Endothelial cell of umbilical vein (primary cell): ENCODE data around the gene OST4. TPM values are rescaled to one million over a fixed set of nuclear protein-coding genes. Genes with fewer than 3 reads are reported as not detected.

Experiments
- BruUV-seq: library from RNA; stranded (reverse); fragments of 400-500 nt; replicated peaks from 2 replicates; lab custom pipeline; 2021; lab: Mats Ljungman, UMichigan
- CTCF ChIA-PET: fragments of 300-600, 350-600 bp; sonication (Branson Sonifier 250); formaldehyde crosslinking; loops from one replicate; lab custom pipeline; 2021; ENCODE audit warnings: antibody characterized with exemption, inconsistent platforms; lab: Charles Lee
- POLR2A ChIA-PET: fragments of 300-600, 350-600 bp; sonication (Branson Sonifier 250); formaldehyde crosslinking; loops from one replicate; lab custom pipeline; 2021; ENCODE audit warnings: antibody characterized with exemption, inconsistent platforms; lab: Charles Lee
- DNase-seq: peaks from one replicate; pipeline ENCODE4 v3.0.0-alpha.2; 2011; ENCODE audit warnings: low read depth, low spot score
- FAIRE-seq: peaks from 2 replicates; lab custom pipeline; 2011; peaks lifted over from hg19 to GRCh38; lab: Jason Lieb, UNC
- H2AFZ ChIP-seq: 2 replicates; pipeline ENCODE4 v1.6.0; 2012; ENCODE audit warnings: low read depth, low read length, control low read depth, inconsistent platforms
- H3K27ac ChIP-seq: 2 replicates; pipeline ENCODE4 v1.5.1; 2011; ENCODE audit warnings: low read depth, mild to moderate bottlenecking, control low read depth, low read length, moderate library complexity; ENCODE audit not compliant: insufficient read depth
- H3K27me3 ChIP-seq, 2 experiments: 2 replicates each; pipeline versions ENCODE4 v1.6.0 to v1.6.1; 2011; ENCODE audit warnings: low read length in 2 of 2, mixed read lengths in 1 of 2; ENCODE audit not compliant: control insufficient read depth in 2 of 2, insufficient read depth in 2 of 2
- H3K36me3 ChIP-seq, 2 experiments: 2 replicates in 1 of 2; 3 replicates in 1 of 2; pipeline ENCODE4 v1.5.1; 2011; ENCODE audit warnings: low read length in 2 of 2, mild to moderate bottlenecking in 1 of 2, moderate library complexity in 1 of 2; ENCODE audit not compliant: control insufficient read depth in 2 of 2, insufficient read depth in 2 of 2; ENCODE audit errors: extremely low read depth in 1 of 2
- H3K4me1 ChIP-seq: 3 replicates; pipeline ENCODE4 v1.5.1; 2011; ENCODE audit warnings: mild to moderate bottlenecking, low read length; ENCODE audit not compliant: control insufficient read depth, insufficient read depth; ENCODE audit errors: extremely low read depth
- H3K4me2 ChIP-seq: 2 replicates; pipeline ENCODE4 v1.6.1; 2011; ENCODE audit warnings: low read length, control low read depth, mixed read lengths; ENCODE audit not compliant: insufficient read depth
- H3K4me3 ChIP-seq, 3 experiments: fragments of 200-600 bp in 1 of 3; sonication (generic), shearing (Covaris generic) in 1 of 3; replicated peaks in 1 of 3; 2 replicates each; pipeline ENCODE4 v1.5.1; 2011 to 2016; ENCODE audit warnings: control low read depth in 3 of 3, low read length in 3 of 3, mild to moderate bottlenecking in 2 of 3, inconsistent platforms in 1 of 3, low read depth in 1 of 3, moderate library complexity in 1 of 3; ENCODE audit not compliant: insufficient read depth in 1 of 3
- H3K79me2 ChIP-seq: 2 replicates; pipeline ENCODE4 v1.6.0; 2012; ENCODE audit warnings: low read length, inconsistent platforms; ENCODE audit not compliant: control insufficient read depth, insufficient read depth
- H3K9ac ChIP-seq: replicated peaks from 2 replicates; pipeline ENCODE3; 2011; ENCODE audit warnings: low read length, control low read depth; ENCODE audit not compliant: insufficient read depth; ENCODE audit errors: extremely low read depth
- H3K9me1 ChIP-seq: replicated peaks from 3 replicates; pipeline ENCODE4 v1.6.0; 2011; ENCODE audit warnings: mild to moderate bottlenecking, low read length; ENCODE audit not compliant: control insufficient read depth, insufficient read depth; ENCODE audit errors: extremely low read depth
- H3K9me3 ChIP-seq: replicated peaks from 2 replicates; pipeline ENCODE4 v1.5.1; 2012; ENCODE audit warnings: low read length, inconsistent platforms; ENCODE audit not compliant: control insufficient read depth, insufficient read depth
- H4K20me1 ChIP-seq: replicated peaks from 2 replicates; pipeline ENCODE3; 2011; ENCODE audit warnings: mild to moderate bottlenecking, low read length; ENCODE audit not compliant: control insufficient read depth, insufficient read depth; ENCODE audit errors: extremely low read depth
- CTCF ChIP-seq, 2 donors: IDR thresholded peaks; 1 replicate in 1 of 2; 2 replicates in 1 of 2; pipeline ENCODE4 v1.5.1; 2011; ENCODE audit warnings: low read length in 2 of 2, mild to moderate bottlenecking in 2 of 2, moderate library complexity in 2 of 2, control low read depth in 1 of 2, inconsistent platforms in 1 of 2, low read depth in 1 of 2; ENCODE audit not compliant: insufficient read depth in 1 of 2; ENCODE audit errors: extremely low read depth in 1 of 2
- EZH2 ChIP-seq: IDR thresholded peaks from 2 replicates; pipeline ENCODE4 v1.6.1; 2012; ENCODE audit warnings: borderline replicate concordance, low read depth, mild to moderate bottlenecking, moderate library complexity, low read length, inconsistent platforms; ENCODE audit not compliant: severe bottlenecking
- FOS ChIP-seq: IDR thresholded peaks from 2 replicates; pipeline ENCODE4 v1.6.1; 2011; ENCODE audit warnings: mild to moderate bottlenecking, low read length, moderate library complexity, borderline replicate concordance; ENCODE audit not compliant: insufficient read depth
- GATA2 ChIP-seq: IDR thresholded peaks from 2 replicates; pipeline ENCODE4 v1.7.0; 2011; ENCODE audit warnings: low read depth, mild to moderate bottlenecking, moderate library complexity, mixed read lengths, low read length; ENCODE audit not compliant: insufficient read length, insufficient read depth
- JUN ChIP-seq: IDR thresholded peaks from 2 replicates; pipeline ENCODE4 v1.6.1; 2011; ENCODE audit warnings: borderline replicate concordance, low read depth; ENCODE audit not compliant: insufficient read length, insufficient read depth
- MYC ChIP-seq: IDR thresholded peaks from one replicate; pipeline ENCODE4 v1.6.1; 2011; ENCODE audit warnings: mild to moderate bottlenecking, low read depth, low read length
- POLR2A ChIP-seq: IDR thresholded peaks from 2 replicates; pipeline ENCODE4 v1.6.1; 2012; ENCODE audit warnings: low read depth, mild to moderate bottlenecking, control low read depth, low read length
- POLR2AphosphoS5 ChIP-seq: IDR thresholded peaks from 2 replicates; pipeline ENCODE4 v1.6.1; 2012; ENCODE audit warnings: low read depth, mild to moderate bottlenecking, control low read depth, low read length, moderate library complexity; ENCODE audit not compliant: insufficient read depth
- dilution Hi-C: fragments of 300-500 bp; cut with MboI; formaldehyde crosslinking; loops from one replicate; pipeline ENCODE4 v1.15.0; 2019; ENCODE audit warnings: low sequenced_read_pairs; ENCODE audit not compliant: extremely low pct_ligation_motif_present
- intact Hi-C: fragments of 100-400 bp; cut with micrococcal nuclease; formaldehyde crosslinking; loops from one replicate; pipeline ENCODE4 v1.10.0; 2022
- polyA plus RNA-seq, 4 experiments: library from polyadenylated mRNA; depleted of rRNA in 3 of 4; stranded (reverse) in 3 of 4; unstranded in 1 of 4; fragments of >200 nt; gene quantifications; 2 replicates each; pipeline versions ENCODE4 v1.2.1 to v1.2.3, GENCODE V29; 2011 to 2012; ENCODE audit warnings: missing spikeins in 1 of 4
- total RNA-seq: library from RNA; stranded (reverse); gene quantifications from 2 replicates; pipeline ENCODE4 v1.2.3, GENCODE V29; 2021
- TF ChIP-seq, protein P1 (sequence below): IDR thresholded peaks from 2 replicates; pipeline ENCODE4 v1.6.1; 2011; ENCODE audit not compliant: insufficient read depth, insufficient read length

OST4 gene
- total and polyA plus RNA-seq, 2 donors (not counting 3 experiments of a cell fraction or from before 2014, with no cell fraction given) = 415 to 1,189 TPM

DNA sequence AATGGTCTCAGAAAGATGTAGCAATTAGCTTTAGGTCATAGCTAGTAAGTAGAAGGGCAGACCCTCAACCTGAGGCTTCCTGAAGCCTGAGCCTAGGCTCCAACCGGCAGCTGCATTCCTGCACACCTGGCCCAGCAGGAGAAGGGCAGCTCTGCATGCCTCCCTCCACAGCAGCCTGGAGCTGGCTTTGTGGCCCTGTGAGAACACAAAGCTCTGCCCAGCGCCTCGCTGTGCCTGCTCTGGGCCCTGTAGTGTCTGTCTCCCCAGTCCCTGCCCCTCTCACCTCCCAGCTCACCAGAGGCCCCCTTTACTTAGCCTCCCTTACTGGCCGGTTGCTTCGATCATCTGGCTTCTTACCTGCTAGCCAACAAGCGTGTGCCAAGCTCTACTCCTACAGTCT is 32.0 kb downstream of the OST4 start:
- Histone ChIP-seq H3K27ac (no peak overlapping the region), H3K9me3 (no peaks in the 10 kb centered on the region), H3K27me3 (no peaks in the 10 kb centered on the region), H2AFZ (no peak overlapping the region), H3K4me2 (no peak overlapping the region), H3K9ac (no peak overlapping the region), H4K20me1 (no peaks in the 10 kb centered on the region), H3K9me1 (no peaks in the 10 kb centered on the region), H3K36me3 (peaks cover 32 to 69% of the 10 kb centered on the region in 2 experiments), H3K79me2 (peaks cover 8% of the 10 kb centered on the region), H3K4me1 (peaks cover under 1% of the 10 kb centered on the region), H3K4me3 (no peak overlapping the region)
- no TSS peak for BruUV-seq
- intact Hi-C loops = no loop called here
- CTCF ChIA-PET = interaction anchor here (1.0 to 1.1 kb wide), 2 partner anchors 11 to 78 kb away, joined by 3 to 4 read pairs; no protein-coding TSS in a partner anchor
- TF ChIP-seq EZH2 (no peak), JUN (no peak), GATA2 (no peak), FOS (no peak), MYC (no peak), CTCF (IDR thresholded peaks at IDR 0.05; ENCODE audit: extremely low read depth in 1 of 2, insufficient read depth in 1 of 2, low read depth in 1 of 2, low read length in 2 of 2) (no peak), POLR2A (no peak), POLR2AphosphoS5 (no peak)
- TF ChIP-seq, protein P1, sequence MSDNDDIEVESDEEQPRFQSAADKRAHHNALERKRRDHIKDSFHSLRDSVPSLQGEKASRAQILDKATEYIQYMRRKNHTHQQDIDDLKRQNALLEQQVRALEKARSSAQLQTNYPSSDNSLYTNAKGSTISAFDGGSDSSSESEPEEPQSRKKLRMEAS = no peak
- no peak for FAIRE-seq
- POLR2A ChIA-PET = no interaction called here
- dilution Hi-C loops = no loop called here
- no peak for DNase-seq
